HUDEP-2 (cell line): Measurements from ENCODE around the gene GCHFR.

Source experiments
- DNase-seq, 76 experiments: peaks; one replicate each; lab custom pipeline; 2025; ENCODE audit not compliant: unreplicated experiment in 76 of 76; lab: John Stamatoyannopoulos, UW

The GCHFR gene

DNA sequence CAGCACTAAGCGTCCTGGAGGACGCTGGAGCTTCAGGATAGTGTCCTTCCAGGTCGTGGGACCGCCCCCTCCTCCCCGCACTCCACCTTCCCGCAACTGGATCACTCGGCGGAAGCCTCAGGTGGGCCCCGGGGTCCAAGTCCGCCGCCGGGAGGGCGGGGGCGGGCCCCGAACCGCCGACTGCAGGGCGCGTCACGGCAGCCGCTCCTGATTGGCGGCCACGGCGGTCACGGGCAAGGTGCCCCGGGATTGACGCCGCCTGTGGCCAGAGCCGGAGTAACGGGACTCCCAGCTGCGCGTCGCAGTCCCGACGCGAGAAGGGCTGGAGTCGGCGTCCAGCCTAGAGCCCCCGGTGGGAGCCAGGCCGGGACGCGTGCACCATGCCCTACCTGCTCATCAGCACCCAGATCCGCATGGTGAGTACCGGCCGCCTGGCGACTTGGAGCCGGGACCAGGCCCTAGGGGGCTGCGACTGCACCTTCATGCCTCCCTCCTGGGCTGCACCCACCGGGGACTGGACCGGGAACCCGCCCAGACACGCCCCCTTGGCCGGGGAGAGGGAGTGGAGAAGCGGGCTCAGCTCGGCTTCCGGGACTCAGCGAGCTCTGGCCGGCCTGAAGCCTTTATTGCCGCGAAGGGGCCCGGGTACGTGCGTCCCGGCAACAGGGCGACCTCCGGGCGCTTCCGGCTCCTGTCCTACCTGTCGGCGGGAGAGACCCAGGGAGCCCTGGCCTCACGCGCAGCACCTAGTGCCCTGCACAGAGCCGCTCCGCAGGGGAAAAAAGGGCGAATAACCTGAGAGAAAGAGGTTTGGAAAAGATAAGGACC, at the start of gene GCHFR:
Gene GCHFR (plus strand): TSS at position 268 of the 828 bp plus-strand sequence. CDS start 113 bp downstream, at position 381.
- peak in 68 of 76 experiments; percentile 11 to 86 (median 65) for DNase-seq

DNA sequence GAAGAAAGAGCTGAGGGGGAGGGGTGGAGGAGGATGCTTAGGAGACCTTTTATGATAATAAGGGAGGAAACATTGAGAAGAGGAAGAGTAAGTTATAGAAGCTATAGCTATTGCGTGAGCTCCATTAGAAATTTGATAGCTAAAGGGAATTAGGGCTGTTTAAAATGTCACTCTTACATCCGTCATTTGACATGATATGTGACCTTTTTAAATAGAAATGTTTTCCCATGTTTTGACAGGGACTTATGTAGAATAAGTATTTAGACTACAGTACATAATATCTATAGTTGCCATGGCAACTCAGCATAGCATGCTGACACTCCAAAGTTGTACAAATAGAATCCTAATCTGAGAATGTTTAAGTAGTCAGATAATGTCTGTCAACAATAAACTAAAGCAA, 49.7 kb upstream of the GCHFR start:
- no peak for DNase-seq

DNA sequence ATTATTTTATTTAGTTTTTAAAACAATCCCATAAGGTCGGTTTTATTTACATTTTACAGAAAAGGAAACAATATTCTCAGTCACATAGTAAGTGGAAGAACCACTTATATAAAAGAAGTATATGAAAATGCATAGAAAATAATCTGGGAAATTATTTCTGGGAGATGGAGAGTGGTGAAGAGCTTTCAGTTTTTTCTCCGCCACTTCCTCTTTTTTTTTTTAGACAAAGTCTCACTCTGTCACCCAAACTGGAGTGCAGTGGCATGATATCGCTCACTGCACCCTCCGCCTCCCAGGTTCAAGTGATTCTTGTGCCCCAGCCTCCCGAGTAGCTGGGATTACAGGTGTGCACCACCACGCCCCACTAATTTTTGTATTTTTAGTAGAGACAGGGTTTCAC, 47.7 kb upstream of the GCHFR start:
- DNase-seq, result no peak

DNA sequence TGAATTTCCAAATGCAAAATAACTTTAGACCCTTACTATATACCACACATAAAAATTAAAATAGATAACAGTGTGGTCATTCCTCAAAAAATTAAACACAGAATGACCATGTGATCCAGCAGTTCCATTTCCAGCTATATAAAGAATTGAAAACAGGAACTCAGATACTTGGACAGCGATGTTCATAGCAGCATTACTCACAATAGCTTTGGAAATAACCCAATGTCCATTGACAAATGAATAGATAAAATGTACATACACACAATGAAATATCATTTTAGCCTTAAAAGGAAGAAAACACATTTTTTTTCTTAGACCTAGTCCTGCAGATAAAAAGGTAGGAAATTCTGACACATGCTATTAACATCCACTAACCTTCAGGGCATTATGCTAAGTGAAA, 42.2 kb upstream of the GCHFR start:
- DNase-seq, result no peak

DNA sequence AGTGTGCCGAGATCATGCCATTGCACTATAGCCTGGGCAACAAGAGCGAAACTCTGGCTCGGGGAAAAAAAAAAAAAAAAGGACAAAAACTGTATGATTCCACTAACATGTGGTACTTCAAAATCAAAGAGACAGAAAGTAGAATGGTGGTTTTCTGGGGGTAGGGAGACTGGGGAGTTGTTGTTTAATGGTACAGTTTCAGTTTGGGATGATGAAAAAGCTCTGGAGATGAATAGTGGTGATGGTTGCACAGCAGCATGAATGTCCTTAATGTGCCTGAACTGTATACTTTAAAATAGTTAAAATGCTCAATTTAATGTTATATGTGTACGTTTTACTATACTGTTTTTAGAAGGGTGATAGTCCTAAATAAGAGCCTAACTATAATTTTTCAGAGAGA, 41.5 kb upstream of the GCHFR start:
- no peak for DNase-seq

DNA sequence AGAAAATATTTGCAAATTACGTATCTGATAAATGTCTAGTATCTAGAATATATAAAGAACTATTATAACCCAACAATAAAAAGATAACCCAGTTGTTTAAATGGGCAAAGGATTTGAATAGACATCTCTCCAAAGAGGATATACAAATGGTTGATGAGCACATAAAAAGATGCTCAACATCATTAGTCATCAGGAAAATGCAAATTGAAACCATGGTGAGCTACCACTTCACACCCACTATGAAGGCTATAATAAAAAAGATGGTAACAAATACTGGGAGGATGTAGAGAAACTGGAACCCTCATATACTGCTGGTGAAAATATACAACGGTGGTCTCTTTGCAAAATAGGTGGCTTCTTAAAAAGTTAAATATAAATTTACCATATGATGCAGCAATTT, 40.9 kb upstream of the GCHFR start:
- no peak for DNase-seq

DNA sequence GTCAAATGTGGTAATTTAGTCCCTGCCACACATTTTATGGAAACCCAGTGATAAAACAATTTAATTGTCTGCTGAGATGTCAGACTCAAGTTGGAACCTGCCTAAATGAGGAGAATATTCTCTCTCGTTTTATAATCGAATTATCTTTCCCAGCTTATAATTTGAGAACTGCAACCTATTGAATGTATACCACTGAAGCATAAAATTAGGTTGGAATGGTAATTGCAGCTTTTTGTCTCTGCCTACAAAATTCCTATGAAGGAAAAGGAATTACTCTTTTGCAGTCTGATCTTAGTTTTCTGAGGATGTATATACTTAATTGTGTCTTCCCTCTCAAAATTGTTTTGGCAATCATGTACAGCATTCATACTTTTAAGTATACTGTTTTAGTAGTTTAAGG, 39.9 kb upstream of the GCHFR start:
- DNase-seq, result no peak

DNA sequence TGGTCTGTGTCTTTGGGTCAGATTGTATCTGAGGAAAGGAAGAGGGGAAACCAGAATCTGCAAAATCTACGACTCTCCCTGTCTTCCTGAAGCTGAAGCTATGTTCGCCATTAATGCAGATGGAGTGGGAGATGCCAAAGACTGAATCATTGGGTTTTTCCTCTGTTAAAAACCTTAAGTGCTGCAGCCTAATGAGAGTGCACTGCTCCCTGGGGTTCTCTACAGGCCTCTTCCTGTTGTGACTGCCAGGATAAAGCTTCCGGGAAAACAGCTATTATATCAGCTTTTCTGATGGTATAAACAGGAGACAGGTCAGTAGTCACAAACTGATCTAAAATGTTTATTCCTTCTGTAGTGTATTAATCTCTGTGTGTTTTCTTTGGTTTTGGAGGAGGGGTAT, 32.8 kb upstream of the GCHFR start:
- no peak for DNase-seq

DNA sequence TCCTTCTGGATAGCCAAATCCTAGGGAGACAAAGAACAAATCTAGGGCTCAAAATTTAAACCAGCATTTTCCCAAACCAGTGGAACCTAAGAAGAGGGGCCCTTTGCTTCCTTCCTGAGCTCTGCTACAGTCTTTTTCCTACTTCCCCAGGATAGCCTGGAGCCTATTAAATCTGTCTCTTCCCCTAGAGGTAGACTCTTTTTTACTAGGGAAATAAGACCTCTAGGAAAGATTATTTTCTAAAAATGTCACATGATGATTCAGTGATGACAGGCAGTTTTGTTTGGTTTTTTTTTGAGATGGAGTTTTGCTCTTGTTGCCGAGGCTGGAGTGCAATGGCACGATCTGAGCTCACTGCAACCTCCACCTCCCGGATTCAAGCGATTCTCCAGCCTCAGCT, 27.3 kb upstream of the GCHFR start:
- DNase-seq, result no peak

DNA sequence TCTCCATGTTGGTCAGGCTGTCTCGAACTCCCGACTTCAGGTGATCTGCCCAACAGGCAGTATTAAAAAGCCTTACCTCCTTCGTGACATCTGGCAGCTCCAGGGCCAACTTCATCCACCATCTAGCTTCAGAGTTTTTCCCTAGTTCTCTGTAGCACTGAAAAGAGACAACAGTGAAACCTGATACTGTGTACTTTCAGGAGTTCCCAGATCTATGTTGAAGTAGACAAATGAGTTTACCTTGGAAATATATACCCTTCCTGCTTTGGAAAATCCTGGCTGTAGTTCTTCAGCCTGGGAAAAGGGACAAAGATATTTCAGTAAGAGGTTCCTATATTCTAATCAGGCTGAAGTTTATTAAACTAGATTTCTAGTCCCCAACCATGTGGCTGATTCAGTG, 26.8 kb upstream of the GCHFR start:
- no peak for DNase-seq

DNA sequence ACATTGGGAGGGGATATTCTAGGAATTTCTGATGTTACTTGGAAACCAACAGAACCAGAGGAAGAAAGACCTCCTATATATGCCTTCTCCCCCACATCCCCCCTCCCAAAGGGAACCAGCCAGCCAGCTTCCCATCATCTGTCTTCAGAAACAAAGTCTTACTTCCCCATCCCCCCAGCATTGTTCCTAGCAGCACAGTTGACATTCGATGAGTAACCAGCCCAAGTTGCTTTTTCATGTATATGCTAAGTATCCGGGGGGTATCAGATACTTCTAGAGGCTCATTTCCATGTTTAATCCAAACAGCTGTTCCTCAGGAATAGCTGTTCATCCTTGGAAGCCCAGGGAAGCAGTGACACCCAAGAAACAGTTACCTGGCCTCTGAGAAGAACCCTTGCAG, 24.8 kb upstream of the GCHFR start:
- no peak for DNase-seq

DNA sequence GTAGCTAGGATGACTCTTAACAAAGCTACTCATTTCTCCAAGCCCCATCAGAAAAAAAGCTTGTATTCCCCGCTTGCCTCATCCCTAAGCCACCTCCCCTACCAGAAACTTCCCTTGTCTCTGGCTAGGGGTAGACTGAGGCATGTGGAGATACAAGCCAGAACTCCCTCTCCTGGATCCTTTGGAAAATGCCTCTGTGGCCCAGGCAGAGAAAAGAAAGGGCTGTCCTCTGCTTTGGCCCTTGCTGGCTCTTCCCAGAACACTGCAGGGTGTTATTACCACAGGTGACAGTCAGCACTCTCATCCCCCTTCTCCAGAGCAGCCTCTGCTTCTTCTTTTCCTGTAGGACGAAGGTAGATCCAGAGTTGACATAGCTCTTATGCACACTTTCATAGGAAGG, 24.0 kb upstream of the GCHFR start:
- no peak for DNase-seq

DNA sequence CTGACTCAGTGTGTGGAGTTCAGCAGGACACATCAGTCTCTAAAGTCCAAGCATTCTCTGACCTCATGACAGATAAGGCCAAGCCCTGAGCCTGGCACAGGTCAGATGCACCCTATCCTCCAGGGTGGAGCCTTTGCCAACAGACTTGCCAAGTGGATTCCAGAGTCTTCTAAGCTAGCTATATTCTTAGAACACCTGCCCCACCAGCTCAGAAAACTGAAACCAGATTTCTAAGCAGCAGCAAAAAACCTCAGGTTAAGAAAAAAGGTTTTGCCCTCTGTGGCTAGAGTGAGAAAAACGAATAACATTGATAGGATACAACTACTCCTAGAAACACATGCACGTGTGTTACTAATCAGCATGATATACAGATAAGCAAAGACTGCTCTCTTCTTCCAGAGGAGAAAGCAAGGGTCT, 20.4 kb upstream of the GCHFR start:
- DNase-seq, result peak in 25 of 76 experiments; percentile 4 to 58 (median 24)

DNA sequence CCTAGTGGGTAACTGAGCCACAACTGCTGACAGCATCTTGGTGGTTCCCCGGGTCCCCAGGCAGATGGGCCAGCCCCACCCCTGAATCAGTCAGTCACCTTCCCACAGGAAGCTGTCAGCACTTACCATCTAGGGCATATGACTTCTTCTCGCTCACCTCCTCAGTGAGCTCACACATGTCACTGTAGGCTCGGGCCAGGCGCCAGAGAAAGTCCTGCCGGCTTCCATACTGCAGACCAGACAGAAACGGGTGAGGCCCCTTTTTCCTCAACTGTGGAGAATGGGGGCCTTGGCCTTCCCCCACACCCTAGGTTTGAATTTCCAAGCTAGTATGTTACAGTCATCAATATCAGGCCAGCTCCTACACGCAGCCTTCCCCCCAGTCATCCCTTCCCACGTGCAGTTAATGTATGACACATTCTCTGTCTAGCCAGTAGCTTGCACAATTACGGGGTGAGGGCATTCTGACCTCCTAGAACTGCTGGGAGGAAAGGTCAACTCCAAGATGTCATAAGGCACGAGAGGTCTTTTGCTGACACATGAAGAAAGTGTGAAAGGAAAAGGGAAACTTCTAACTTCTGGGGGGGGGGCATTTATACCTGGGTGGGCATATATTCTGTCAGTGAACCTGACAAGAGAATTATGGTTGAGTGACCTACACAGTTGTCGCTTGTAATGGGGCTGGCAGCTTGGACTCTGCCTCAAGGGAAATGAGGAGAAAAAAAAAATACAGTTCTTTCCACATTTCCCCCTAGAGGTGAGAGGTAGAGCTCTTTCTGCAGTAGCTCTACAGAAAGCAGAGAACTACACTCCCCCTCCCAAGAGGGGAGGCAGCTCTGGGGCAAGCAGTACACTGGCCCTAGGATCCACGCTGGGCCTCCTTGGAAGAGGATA, 19.7 kb upstream of the GCHFR start:
- DNase-seq, result peak in 36 of 76 experiments; percentile 11 to 66 (median 40)

DNA sequence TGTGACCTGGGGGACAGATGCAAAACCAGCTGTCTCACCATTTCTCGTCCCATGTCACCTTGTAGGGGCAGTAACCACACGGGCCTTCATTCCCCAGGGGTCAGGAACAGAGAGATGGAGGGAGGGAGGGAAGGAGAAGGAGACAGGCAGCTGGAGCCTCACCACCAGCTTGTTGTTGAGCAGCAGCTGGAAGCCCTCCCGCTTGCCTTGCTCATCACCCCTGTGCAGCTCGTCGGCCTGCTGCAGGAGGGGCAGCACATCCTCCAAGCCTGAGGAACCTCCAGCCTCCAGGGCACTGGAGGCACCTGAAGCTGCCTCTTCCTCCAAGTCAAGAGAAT, 19.1 kb upstream of the GCHFR start:
- DNase-seq, result no peak

DNA sequence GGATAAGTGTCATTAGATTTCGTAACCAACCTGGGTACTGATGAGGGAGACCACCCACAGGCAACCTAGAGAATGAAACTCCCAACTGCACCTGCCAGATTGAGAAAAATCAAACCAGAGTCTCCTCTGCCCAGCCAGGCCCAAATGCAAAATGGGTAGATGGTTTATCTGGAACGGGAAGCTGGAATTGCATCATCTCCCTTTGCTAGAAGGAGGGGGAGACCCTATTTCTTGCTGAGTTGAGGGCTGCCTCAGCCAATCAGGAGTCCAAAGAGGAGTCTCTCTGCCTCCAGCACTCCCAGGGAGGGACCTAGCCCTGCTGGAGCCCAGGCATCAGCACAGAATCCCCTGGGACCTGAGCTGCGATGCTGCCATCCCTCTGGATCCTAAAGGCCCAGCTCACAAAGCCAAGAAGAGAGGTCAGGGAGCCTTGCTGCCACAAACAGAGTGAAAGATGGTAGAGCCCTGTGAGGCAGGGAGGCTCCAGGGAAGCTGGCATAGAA, 16.9 kb upstream of the GCHFR start:
- no peak for DNase-seq

DNA sequence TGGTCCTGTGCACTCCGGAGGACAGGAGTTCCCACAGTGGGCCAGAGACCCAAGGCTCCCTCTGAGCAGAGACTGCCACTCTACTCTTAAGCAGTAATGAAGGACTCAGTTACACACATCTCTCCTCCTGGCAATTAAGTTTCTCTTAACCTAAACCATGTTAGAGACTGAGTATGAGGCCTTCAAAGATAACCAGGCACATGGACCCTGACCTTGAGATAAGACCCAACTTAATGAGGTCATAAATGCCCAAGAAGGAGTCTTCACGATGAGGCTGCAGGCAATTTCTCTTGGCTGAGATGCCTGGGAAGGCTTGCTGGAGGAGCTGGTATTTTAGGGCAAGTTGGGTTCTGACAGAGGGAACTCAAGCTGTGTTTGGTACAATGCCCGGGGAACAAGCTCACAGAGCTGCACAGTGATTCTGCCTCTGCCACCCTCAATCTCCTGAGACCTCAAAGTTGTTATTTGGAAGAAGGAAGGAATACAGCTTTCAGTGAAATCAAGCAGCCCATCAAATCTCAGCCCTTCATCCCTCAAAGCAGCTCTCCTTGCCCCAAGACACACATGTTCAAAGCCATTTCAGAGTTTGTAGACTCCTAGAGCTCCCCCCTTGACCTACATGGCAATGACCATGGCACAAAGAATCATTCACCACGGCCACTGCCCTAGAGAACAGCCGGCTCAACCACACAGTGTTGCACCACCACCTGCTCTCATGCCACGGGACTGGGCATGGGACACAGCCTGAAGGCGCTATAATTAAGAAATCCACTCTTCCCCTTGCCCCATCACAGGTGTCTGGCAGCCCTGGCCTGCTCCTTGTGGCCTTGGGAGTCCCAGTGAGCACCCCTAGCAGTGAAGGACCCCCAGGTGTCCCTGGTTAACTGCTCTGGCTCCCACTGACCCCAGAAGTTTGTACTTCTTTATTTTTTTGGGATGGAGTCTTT, 15.9 kb upstream of the GCHFR start:
- DNase-seq, result peak in 22 of 76 experiments; percentile 7 to 50 (median 21)

DNA sequence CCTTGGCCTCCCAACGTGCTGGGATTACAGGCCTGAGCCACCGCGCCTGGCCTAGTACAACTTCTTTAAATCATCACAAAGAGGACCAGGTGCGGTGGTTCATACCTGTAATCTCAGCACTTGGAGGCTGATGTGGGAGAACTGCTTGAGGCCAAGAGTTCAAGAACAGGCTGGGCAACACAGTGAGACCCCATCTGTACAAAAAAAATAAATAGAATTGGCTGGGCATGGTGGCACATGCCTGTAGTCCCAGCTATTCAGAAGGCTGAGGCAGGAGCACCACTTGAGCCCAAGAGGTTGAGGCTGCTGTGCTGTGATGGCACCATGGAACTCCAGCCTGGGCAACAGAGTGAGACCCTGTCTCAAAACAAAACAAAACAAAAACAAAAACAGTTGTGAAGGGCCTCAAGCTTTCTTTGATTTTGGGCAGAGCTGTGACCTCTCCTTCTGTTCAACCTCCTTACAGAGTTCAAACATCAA, 14.7 kb upstream of the GCHFR start:
- DNase-seq, result no peak

DNA sequence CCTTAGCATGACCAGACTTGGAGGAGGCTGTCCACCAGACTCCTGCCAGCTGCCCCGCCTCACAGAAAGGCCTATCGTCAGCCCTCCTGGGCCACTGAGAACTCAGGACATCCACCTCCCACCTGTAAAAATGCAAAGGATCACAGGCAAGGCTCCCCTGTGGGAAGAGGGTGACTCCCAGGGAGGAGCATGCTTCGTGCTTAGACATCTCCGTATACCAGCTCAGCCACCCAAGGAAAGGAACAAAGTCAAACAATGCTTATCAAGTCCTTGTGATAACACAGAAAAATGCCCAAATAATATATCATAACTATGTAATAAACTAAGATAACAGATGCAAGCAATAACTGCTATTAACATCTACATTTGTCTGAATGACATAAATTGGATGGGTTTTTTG, 13.0 kb upstream of the GCHFR start:
- DNase-seq, result no peak

DNA sequence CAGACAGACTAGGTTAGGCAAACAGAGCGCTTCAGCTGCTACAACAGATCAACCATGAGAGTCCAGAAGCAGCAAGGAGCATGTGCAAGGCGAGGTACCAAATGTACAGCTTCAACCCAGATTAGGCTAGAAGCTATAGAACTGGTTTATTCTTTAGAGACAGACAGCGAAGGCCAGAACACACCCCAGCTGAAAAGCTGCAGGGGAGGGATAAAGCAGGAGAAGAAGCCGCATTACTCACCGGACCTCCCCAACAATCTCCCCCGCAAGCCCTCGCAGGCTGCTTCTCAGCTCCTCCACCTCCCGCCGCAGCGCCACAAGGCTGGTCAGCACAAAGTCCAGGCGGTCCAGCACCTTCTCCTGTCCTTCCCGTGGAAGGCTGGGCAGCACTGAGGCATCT, 12.1 kb upstream of the GCHFR start:
- DNase-seq, result peak in 23 of 76 experiments; percentile 4 to 71 (median 42)

DNA sequence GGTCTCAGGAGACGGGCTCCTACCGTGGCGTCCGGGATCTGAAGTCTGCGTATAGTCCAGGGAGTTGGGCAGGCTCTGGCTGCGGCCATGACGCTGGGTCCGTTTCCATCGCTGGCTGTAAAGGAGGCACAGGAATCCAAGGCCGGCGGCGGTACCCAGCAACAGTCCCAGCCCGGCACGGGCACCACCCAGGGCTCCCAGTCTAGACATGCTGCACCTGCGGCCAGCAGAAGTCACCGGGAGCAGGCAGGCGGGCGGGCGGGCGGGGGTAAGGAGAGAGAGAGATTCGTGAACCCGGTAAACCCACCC, 9.3 kb upstream of the GCHFR start:
- peak in 1 of 76 experiments; percentile 20 for DNase-seq
